Measurements from ENCODE around the gene SLC22A13.

The SLC22A13 gene

GRCh38 chr3:38247366-38248035 is 18.1 kb upstream of the SLC22A13 start:
- Histone ChIP-seq H2AFZ (ENCODE audit: low read length) (no peak overlapping the region), H3K4me3 (ENCODE audit: low read depth, low read length, poor library complexity, severe bottlenecking) (no peak overlapping the region), H3K36me3 (ENCODE audit: insufficient read depth, low read length) (peaks cover 75% of the 10 kb centered on the region), H3K4me1 (ENCODE audit: insufficient read depth, low read length, severe bottlenecking) (no peaks in the 10 kb centered on the region), H3K9me3 (ENCODE audit: low read length) (no peaks in the 10 kb centered on the region), H3K4me2 (ENCODE audit: low read length) (no peak overlapping the region), H3K27ac (ENCODE audit: low read depth, low read length, poor library complexity, severe bottlenecking) (no peak overlapping the region), H4K20me1 (ENCODE audit: insufficient read depth, low read length) (no peaks in the 10 kb centered on the region), H3K9ac (ENCODE audit: low read length) (no peak overlapping the region), H3K79me2 (ENCODE audit: insufficient read depth, low read length) (no peaks in the 10 kb centered on the region), H3F3A (ENCODE audit: insufficient read depth, low read length) (no peaks in the 10 kb centered on the region), H3K9me2 (ENCODE audit: low read depth, low read length) (no peaks in the 10 kb centered on the region), H3K27me3 (ENCODE audit: insufficient read depth, low read length) (no peaks in the 10 kb centered on the region)
- TF ChIP-seq, protein P1, sequence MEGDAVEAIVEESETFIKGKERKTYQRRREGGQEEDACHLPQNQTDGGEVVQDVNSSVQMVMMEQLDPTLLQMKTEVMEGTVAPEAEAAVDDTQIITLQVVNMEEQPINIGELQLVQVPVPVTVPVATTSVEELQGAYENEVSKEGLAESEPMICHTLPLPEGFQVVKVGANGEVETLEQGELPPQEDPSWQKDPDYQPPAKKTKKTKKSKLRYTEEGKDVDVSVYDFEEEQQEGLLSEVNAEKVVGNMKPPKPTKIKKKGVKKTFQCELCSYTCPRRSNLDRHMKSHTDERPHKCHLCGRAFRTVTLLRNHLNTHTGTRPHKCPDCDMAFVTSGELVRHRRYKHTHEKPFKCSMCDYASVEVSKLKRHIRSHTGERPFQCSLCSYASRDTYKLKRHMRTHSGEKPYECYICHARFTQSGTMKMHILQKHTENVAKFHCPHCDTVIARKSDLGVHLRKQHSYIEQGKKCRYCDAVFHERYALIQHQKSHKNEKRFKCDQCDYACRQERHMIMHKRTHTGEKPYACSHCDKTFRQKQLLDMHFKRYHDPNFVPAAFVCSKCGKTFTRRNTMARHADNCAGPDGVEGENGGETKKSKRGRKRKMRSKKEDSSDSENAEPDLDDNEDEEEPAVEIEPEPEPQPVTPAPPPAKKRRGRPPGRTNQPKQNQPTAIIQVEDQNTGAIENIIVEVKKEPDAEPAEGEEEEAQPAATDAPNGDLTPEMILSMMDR (IDR thresholded peaks at IDR 0.05; ENCODE audit: low read length), result no peak
- no peak for TF ChIP-seq EZH2 (IDR thresholded peaks at IDR 0.05; ENCODE audit: borderline replicate concordance, low read length)

- Histone ChIP-seq H3K36me3 (ENCODE audit: insufficient read depth, low read length) (peaks cover 85% of the 10 kb centered on the region), H2AFZ (ENCODE audit: low read length) (no peak overlapping the region), H3K79me2 (ENCODE audit: insufficient read depth, low read length) (no peaks in the 10 kb centered on the region), H3K4me1 (ENCODE audit: insufficient read depth, low read length, severe bottlenecking) (no peaks in the 10 kb centered on the region), H3K27ac (ENCODE audit: low read depth, low read length, poor library complexity, severe bottlenecking) (no peak overlapping the region), H4K20me1 (ENCODE audit: insufficient read depth, low read length) (no peaks in the 10 kb centered on the region), H3K4me3 (ENCODE audit: low read depth, low read length, poor library complexity, severe bottlenecking) (no peak overlapping the region), H3K27me3 (ENCODE audit: insufficient read depth, low read length) (no peaks in the 10 kb centered on the region), H3F3A (ENCODE audit: insufficient read depth, low read length) (no peaks in the 10 kb centered on the region), H3K9ac (ENCODE audit: low read length) (no peak overlapping the region), H3K4me2 (ENCODE audit: low read length) (no peak overlapping the region), H3K9me3 (ENCODE audit: low read length) (no peaks in the 10 kb centered on the region), H3K9me2 (ENCODE audit: low read depth, low read length) (no peaks in the 10 kb centered on the region)
- TF ChIP-seq EZH2 (IDR thresholded peaks at IDR 0.05; ENCODE audit: borderline replicate concordance, low read length), result no peak
- TF ChIP-seq, protein P1 (IDR thresholded peaks at IDR 0.05; ENCODE audit: low read length), result no peak
Observed at GRCh38 chr3:38250198-38250597, 15.4 kb upstream of the SLC22A13 start.

- Histone ChIP-seq H4K20me1 (ENCODE audit: insufficient read depth, low read length) (no peaks in the 10 kb centered on the region), H3K36me3 (ENCODE audit: insufficient read depth, low read length) (peaks cover 89% of the 10 kb centered on the region), H3K27ac (ENCODE audit: low read depth, low read length, poor library complexity, severe bottlenecking) (no peak overlapping the region), H3K9me2 (ENCODE audit: low read depth, low read length) (no peaks in the 10 kb centered on the region), H2AFZ (ENCODE audit: low read length) (no peak overlapping the region), H3K9me3 (ENCODE audit: low read length) (no peaks in the 10 kb centered on the region), H3K9ac (ENCODE audit: low read length) (no peak overlapping the region), H3K4me3 (ENCODE audit: low read depth, low read length, poor library complexity, severe bottlenecking) (no peak overlapping the region), H3K27me3 (ENCODE audit: insufficient read depth, low read length) (no peaks in the 10 kb centered on the region), H3K4me2 (ENCODE audit: low read length) (no peak overlapping the region), H3K4me1 (ENCODE audit: insufficient read depth, low read length, severe bottlenecking) (no peaks in the 10 kb centered on the region), H3F3A (ENCODE audit: insufficient read depth, low read length) (no peaks in the 10 kb centered on the region), H3K79me2 (ENCODE audit: insufficient read depth, low read length) (no peaks in the 10 kb centered on the region)
- no peak for TF ChIP-seq EZH2 (IDR thresholded peaks at IDR 0.05; ENCODE audit: borderline replicate concordance, low read length)
- TF ChIP-seq, protein P1 (IDR thresholded peaks at IDR 0.05; ENCODE audit: low read length), result no peak
Observed at GRCh38 chr3:38251197-38251596, 14.4 kb upstream of the SLC22A13 start.

Measured in OCI-LY1 (cell line).